Neutrophil (primary cell): ENCODE data around the gene B3GALT4.

Experiments
- H3K27ac ChIP-seq: fragments of 200-600 bp; sonication (generic); 2 replicates; pipeline ENCODE4 v1.5.1; 2016; ENCODE audit warnings: mild to moderate bottlenecking, moderate library complexity
- H3K27me3 ChIP-seq: fragments of 200-600 bp; sonication (generic); 2 replicates; pipeline ENCODE4 v1.6.0; 2016; ENCODE audit warnings: mild to moderate bottlenecking
- H3K36me3 ChIP-seq: fragments of 200-600 bp; sonication (generic); 2 replicates; pipeline ENCODE4 v1.5.1; 2017
- H3K4me1 ChIP-seq, 2 experiments: fragments of 200-600 bp in 1 of 2; sonication (generic) in 1 of 2; 1 replicate in 1 of 2; 2 replicates in 1 of 2; pipeline versions ENCODE4 v1.5.1 to v1.6.1; 2013 to 2016; ENCODE audit warnings: low read depth in 1 of 2, low read length in 1 of 2, mild to moderate bottlenecking in 1 of 2, moderate library complexity in 1 of 2; ENCODE audit not compliant: control insufficient read depth in 1 of 2, insufficient read depth in 1 of 2
- H3K4me3 ChIP-seq, 2 experiments: fragments of 200-600 bp in 1 of 2; sonication (generic) in 1 of 2; 1 replicate in 1 of 2; 2 replicates in 1 of 2; pipeline ENCODE4 v1.5.1; 2013 to 2016; ENCODE audit warnings: low read depth in 1 of 2, low read length in 1 of 2, mild to moderate bottlenecking in 1 of 2, moderate library complexity in 1 of 2
- H3K9me3 ChIP-seq: fragments of 200-600 bp; sonication (generic); 2 replicates; pipeline ENCODE4 v1.5.1; 2016
- CTCF ChIP-seq: fragments of 200-600 bp; sonication (generic); IDR thresholded peaks from 2 replicates; pipeline ENCODE4 v1.5.1; 2016; ENCODE audit warnings: antibody characterized with exemption

The B3GALT4 gene

GRCh38 chr6:33241968-33242367 lies 35.0 kb upstream of the B3GALT4 start:
- no peak overlapping the region for H3K27ac ChIP-seq
- no peak overlapping the region for H3K4me3 ChIP-seq
- H3K4me1 ChIP-seq, result no peaks in the 10 kb centered on the region
- H3K9me3 ChIP-seq, result no peaks in the 10 kb centered on the region
- H3K36me3 ChIP-seq, result no peaks in the 10 kb centered on the region
- peaks cover 64% of the 10 kb centered on the region for H3K27me3 ChIP-seq
- no peak for TF ChIP-seq CTCF

- no peak for TF ChIP-seq CTCF
- H3K27ac ChIP-seq, result no peak overlapping the region
- no peak overlapping the region for H3K4me3 ChIP-seq
- peaks cover 7 to 8% of the 10 kb centered on the region in 2 experiments for H3K4me1 ChIP-seq
- H3K36me3 ChIP-seq, result no peaks in the 10 kb centered on the region
- no peaks in the 10 kb centered on the region for H3K9me3 ChIP-seq
- H3K27me3 ChIP-seq, result peaks cover 76% of the 10 kb centered on the region
Measured at GRCh38 chr6:33243476-33243875, 33.4 kb upstream of the B3GALT4 start.

- peaks cover 23 to 24% of the 10 kb centered on the region in 2 experiments for H3K4me1 ChIP-seq
- H3K4me3 ChIP-seq, result peak overlapping the region; percentile 59 to 67
- H3K27ac ChIP-seq, result peak overlapping the region; percentile 94
- peaks cover 40% of the 10 kb centered on the region for H3K27me3 ChIP-seq
- no peaks in the 10 kb centered on the region for H3K9me3 ChIP-seq
- peak; percentile 96 for TF ChIP-seq CTCF
- H3K36me3 ChIP-seq, result peaks cover 5% of the 10 kb centered on the region
Measured at GRCh38 chr6:33247977-33248642, 28.8 kb upstream of the B3GALT4 start.

GRCh38 chr6:33248643-33248931 lies 28.3 kb upstream of the B3GALT4 start:
- H3K27ac ChIP-seq, result peak overlapping the region; percentile 94
- no peaks in the 10 kb centered on the region for H3K9me3 ChIP-seq
- peaks cover 5% of the 10 kb centered on the region for H3K36me3 ChIP-seq
- no peak for TF ChIP-seq CTCF
- peak overlapping the region; percentile 59 to 67 for H3K4me3 ChIP-seq
- peaks cover 35% of the 10 kb centered on the region for H3K27me3 ChIP-seq
- peaks cover 23 to 24% of the 10 kb centered on the region in 2 experiments for H3K4me1 ChIP-seq

- Histone ChIP-seq H3K27ac (peak overlapping the region; percentile 94), H3K9me3 (no peaks in the 10 kb centered on the region), H3K4me3 (peak overlapping the region; percentile 59 to 67), H3K36me3 (peaks cover 5% of the 10 kb centered on the region), H3K27me3 (peaks cover 32% of the 10 kb centered on the region), H3K4me1 (peaks cover 23 to 24% of the 10 kb centered on the region in 2 experiments)
- peak; percentile 61 for TF ChIP-seq CTCF
Measured at GRCh38 chr6:33248932-33249731, 27.8 kb upstream of the B3GALT4 start.
